HG02884 (cell line): ENCODE measurements around the gene PSAPL1.
"Not testable (repeated sequence)": the region's sequence is repeated elsewhere in the genome, so short reads cannot be mapped to it uniquely, and the experiment has no call there.

Experiments
- ATAC-seq: cut with Tn5 transposase; IDR thresholded peaks from one replicate; pipeline ENCODE4 v1.9.1; 2021; ENCODE audit warnings: mild to moderate bottlenecking, moderate library complexity; ENCODE audit not compliant: unreplicated experiment

Gene PSAPL1

GRCh38 chr4:7459471-7459870 lies 24.7 kb upstream of the PSAPL1 start:
- ATAC-seq, result no peak

- no peak for ATAC-seq
Measured at GRCh38 chr4:7458477-7458876, 23.7 kb upstream of the PSAPL1 start.

- no peak for ATAC-seq
Measured at GRCh38 chr4:7458066-7458425, 23.3 kb upstream of the PSAPL1 start.

- ATAC-seq, result no peak
Measured at GRCh38 chr4:7457201-7458065, 22.7 kb upstream of the PSAPL1 start.

- ATAC-seq, result not testable (repeated sequence)
Measured at GRCh38 chr4:7452802-7453201, 18.1 kb upstream of the PSAPL1 start.

DNA sequence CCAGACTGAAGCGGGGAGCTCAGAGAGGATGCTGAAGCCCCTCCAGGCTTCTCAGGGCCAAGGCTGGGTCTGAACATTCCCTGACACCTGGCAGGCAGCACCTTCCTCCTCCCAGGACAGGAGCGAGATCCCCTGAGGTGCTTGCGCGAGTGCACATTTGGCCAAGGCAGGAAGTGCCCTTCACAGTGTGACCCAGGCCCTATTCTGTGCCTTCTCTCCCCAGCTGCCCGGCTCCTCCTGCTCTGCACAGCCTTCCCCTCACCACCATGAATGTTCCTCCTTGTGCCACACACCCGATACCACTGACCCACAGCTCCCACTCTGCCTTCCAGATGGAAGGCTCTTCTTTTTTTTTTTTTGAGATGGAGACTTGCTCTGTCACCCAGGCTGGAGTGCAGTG lies 17.1 kb upstream of the PSAPL1 start:
- no peak for ATAC-seq

GRCh38 chr4:7451434-7451789 lies 16.7 kb upstream of the PSAPL1 start:
- ATAC-seq, result no peak

GRCh38 chr4:7450775-7451433 lies 16.2 kb upstream of the PSAPL1 start:
- no peak for ATAC-seq

DNA sequence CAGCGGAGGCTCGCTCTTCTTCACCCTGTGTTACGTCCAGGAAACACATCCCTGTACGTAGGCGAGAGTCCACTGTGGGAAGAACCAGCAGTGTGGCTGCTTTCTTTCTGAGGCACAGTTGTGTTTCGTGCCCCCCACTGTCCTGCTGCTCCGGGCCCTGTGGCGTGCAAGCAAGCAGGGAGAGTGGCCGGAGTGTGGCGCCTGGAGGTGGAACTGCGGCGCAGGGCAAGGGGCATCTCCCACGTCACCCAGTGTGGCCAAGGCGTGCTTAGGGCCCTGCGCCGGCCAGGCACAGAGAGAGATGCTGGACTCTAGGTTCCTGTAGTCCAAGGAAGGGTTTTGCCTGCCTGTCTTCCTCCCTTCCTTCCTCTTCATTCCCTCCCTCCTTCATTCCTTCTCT lies 13.3 kb upstream of the PSAPL1 start:
- no peak for ATAC-seq

- ATAC-seq, result no peak
Measured at GRCh38 chr4:7447236-7447635, 12.5 kb upstream of the PSAPL1 start.

DNA sequence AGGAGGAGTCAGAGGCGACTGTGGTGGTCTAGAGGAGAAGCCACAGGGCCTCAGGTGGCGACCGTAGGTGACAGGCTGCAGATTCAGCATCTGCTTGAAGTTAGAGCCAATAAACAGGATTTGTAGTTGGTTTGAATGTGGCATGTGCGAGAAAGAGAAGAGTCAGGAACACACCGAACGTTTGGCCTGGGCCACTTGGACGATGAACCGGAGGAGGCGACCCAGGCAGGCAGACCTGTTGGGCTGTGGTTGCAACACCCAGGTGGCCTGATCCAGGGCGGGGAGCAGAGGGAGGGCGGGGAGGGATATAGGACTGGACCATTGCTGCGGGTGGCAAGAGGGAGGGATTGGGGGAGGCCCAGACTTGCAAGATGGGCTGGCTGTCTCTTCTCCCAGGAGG lies 10.0 kb upstream of the PSAPL1 start:
- ATAC-seq, result no peak

DNA sequence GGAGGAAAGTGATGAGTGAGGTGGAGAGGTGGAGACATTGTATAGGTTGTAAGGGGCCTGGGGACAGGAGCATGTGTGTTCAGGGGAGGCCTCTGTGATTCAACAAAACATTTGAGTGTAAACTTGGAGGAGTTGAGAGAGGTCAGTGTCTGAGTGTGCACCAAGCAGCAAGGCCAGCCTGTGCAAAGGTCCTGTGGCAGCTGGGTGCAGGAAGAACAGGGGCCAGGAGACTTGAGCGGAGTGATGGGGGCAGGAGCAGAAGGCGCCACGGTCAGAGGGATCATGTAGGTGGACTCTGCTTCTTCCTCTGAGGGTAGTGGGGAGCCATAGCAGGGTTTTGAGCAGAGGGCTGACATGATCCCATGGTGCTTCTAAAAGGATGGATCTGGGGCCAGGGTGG lies 9.6 kb upstream of the PSAPL1 start:
- ATAC-seq, result no peak

DNA sequence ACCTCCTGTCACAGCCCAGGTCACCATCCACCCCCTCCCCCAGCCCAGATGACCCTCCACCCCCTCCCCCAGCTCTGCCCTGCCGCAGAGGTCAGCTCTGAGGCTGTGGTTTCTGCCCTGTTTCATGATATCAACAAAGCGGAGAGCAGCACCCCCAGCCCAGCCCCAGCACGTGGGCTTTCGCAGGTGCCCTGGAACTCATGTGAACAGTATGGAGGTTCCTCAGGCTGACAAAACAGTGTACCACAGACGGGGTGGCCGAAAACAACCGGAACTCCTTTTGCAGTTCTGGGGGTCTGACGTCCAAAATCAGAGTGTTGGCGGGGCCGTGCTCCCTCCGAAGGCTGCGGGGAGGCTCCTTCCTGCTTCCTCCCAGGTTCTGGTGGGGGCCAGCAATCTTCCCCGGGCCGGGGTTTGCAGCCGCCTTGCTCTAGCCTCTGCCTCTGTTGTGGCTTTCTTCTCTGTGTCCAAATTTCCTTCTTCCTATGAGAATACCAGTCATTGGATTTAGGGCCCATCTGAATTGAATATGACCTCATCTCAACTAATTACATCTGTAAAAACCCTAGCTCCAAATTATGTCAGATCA lies 7.9 kb upstream of the PSAPL1 start:
- ATAC-seq, result no peak

DNA sequence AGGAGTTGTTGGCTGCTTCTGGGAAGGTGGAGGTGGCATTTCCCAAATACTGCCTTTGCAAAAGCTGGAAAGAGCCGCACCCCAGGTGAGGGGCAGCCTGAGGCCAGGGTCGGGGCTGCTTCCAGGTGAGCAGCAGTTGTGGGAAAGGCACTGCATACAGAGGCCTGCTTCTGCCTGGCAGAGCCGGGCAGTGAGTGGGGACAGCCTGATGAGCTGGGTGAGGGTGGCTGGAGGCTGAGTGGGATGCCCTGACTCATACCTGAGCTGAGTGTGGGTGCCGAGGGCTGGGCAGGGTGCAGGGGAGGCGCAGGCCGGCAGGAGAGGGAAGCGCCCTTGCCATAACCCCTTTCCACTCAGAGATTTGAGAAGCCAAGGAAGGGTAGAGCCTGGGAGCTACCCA lies 6.5 kb upstream of the PSAPL1 start:
- ATAC-seq, result no peak

GRCh38 chr4:7439699-7440098 lies 5.0 kb upstream of the PSAPL1 start:
- no peak for ATAC-seq

GRCh38 chr4:7436256-7436655 lies 1.5 kb upstream of the PSAPL1 start:
- no peak for ATAC-seq

DNA sequence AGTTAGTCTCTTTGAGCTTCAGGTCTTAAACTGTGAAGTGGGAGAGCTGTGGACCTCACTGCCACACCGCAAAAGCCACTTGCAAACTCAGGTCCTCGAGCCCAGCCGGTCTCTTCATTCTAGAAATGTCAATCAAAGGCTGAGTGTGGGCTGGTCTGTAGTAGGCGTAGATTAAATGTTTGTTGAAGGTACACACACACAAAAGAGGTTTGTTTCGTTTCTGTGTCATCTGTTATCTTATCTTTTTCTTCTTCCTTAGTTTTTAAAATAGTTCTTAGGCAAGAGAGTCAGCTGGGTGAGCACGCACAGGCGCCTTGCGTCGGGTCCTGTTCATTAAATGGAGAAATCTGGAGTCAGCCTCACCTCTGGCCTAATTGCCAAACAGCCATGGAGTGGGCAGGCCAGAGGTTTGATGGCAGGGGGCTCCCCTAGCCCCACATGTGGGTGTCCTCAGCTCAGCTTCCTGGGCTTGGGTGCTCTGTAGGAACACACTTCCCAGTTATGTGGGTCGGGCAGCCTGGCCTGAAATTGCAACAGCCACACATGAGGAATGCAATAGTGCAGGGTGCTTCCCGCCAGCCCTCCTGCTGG lies 836 bp upstream of the PSAPL1 start:
- no peak for ATAC-seq

DNA sequence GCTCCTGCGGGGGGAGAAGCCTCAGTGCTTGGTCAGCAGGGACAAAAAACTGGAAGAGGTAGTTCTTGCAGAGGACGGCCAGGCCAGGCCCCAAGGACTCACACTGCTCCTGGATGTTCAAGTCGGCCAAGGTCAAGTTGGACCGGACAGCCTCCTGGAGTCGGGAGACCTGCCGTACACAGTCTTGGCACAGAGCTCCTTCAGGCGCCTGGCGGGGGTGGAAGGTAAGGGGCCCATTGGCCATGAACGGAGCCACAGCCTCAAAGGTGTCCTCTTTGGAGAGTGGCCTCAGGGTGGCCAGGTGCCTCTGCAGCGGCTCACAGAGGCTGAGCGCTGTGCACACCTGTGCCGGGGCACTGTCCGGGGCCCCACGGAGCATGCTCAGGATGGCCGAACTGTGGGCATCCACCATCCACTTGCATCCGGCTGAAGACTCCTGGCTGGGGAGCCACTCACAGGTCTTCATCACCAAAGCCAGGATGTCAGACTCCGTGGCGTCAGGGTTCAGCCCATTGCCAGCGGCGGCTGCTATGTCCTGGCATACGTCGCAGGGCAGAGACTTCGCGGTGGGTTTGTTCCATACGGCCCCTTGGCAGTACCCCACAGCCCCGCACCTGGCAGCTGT lies 477 bp downstream of the PSAPL1 start:
- ATAC-seq, result no peak

DNA sequence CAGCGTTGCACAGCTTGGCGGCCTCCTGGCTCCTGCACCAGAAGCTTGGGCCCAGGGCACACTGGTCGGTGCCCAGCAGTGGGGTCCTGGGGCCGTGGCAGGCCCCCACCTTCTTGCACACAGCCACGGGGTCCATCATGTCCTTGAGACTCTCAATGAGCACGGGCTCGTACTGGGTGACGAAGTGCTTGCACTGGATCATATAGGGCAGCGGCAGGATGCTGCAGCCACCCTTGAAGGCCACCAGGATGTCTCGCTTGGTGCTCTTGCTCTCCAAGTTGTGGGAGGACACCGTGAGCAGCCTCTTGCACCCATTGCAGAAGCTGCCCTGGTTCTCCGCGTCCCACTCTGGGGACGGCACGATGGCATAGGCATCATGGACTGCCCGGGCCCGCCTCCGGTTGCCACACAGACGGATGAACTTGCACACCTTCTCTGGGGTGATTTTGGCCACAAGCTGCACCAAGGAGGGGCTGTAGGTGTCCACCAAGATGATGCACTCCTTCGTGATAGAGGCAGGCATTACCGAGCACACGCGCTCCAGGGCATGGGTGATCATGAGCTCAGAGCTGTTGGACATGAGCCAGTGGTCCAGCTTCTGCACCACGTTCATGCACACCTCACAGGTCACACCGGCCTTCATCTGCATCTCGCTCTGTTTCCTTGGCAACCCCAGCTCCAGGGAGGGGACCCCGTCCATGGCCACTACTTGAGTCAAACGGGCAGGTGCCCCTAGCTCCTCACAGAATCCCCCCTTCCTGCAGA lies 1.2 kb downstream of the PSAPL1 start:
- ATAC-seq, result no peak

DNA sequence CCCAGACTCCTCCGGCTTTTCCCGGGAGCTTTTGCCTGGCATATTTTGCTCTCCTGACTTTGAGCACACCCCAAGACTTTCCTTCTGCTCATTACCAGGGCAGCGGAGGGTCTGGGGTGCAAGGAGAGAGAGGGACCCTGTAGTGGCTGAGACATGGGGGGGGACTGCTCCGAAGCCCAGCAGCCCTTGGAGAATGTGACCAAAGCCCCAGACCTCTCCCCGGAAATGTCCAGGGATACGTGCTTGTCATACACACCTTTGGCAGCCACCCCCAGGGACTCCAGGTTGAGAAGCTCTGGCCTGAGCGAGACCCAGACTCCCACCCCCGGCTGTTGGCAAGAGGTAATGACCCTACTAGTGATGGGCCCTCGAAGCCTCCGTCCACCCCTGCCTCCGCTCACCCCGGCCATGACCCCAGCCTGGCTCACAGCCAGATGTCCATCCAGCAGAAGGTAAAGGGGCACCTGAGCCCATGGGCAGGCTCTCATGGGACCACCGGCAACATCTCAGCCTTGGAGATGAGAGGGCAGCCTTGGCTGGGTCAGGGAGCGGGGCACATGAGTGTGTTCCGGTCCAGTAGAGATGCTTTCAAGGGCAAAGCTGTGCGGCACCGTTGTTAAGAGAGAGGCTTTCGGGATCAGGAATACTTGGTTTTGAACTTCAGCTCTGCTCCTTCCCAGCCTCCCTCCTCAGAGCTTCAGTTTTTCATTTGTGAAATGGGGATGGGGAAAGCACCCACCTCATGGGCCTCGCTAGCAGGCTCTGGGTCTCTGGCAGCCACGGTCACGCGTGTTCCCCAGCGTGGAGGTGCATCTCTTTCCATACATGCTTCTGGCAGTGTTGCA lies 2.0 kb downstream of the PSAPL1 start:
- ATAC-seq, result no peak
